HepG2 (cell line): ENCODE data around the gene HRH3. TPM values are rescaled to one million over a fixed set of nuclear protein-coding genes. Genes with fewer than 3 reads are reported as not detected.

Experiments used
- ARHGAP35 ChIP-seq: sonication (generic); formaldehyde crosslinking; IDR thresholded peaks from 2 replicates; pipeline ENCODE4 v1.9.0; 2022; ENCODE audit warnings: mild to moderate bottlenecking, inconsistent platforms, moderate library complexity, missing genetic modification reagents, borderline replicate concordance
- CEBPB ChIP-seq: IDR thresholded peaks from 2 replicates; pipeline ENCODE4 v1.6.1; 2011; ENCODE audit warnings: low read depth, low read length, improper control_type of control experiment, borderline replicate concordance
- CENPBD1 ChIP-seq: sonication (generic); formaldehyde crosslinking; IDR thresholded peaks from 2 replicates; pipeline ENCODE4 v1.8.0; 2022; ENCODE audit warnings: missing genetic modification reagents, low read depth, mild to moderate bottlenecking, borderline replicate concordance
- GMEB1 ChIP-seq: sonication (generic); formaldehyde crosslinking; IDR thresholded peaks from 2 replicates; pipeline ENCODE4 v1.5.1; 2020; ENCODE audit warnings: missing genetic modification reagents, mild to moderate bottlenecking, borderline replicate concordance
- HNF4A ChIP-seq: sonication (generic); formaldehyde crosslinking; IDR thresholded peaks from 2 replicates; pipeline ENCODE4 v1.4.0; 2020; ENCODE audit warnings: missing genetic modification reagents
- HNRNPK ChIP-seq: fragments of 200-400 bp; formaldehyde crosslinking; IDR thresholded peaks from 2 replicates; pipeline ENCODE4 v1.6.1; 2018; ENCODE audit warnings: low read length, low read depth, moderate library complexity, mild to moderate bottlenecking; ENCODE audit not compliant: poor library complexity, severe bottlenecking
- JUN ChIP-seq: sonication (generic); formaldehyde crosslinking; IDR thresholded peaks from 2 replicates; pipeline ENCODE4 v1.4.0; 2020; ENCODE audit warnings: mild to moderate bottlenecking, missing genetic modification reagents
- MAF1 ChIP-seq: sonication (generic); formaldehyde crosslinking; IDR thresholded peaks from 2 replicates; pipeline ENCODE4 v1.5.0; 2020; ENCODE audit warnings: missing genetic modification reagents, borderline replicate concordance
- MAX ChIP-seq: IDR thresholded peaks from 2 replicates; pipeline ENCODE4 v1.6.1; 2012; ENCODE audit warnings: inconsistent platforms
- NFAT5 ChIP-seq: sonication (generic); formaldehyde crosslinking; IDR thresholded peaks from 2 replicates; pipeline ENCODE4 v1.4.0; 2020; ENCODE audit warnings: missing genetic modification reagents
- NKX3-1 ChIP-seq: sonication (generic); formaldehyde crosslinking; IDR thresholded peaks from 2 replicates; pipeline ENCODE4 v1.5.0; 2020; ENCODE audit warnings: missing genetic modification reagents
- PLSCR1 ChIP-seq: sonication (generic); formaldehyde crosslinking; IDR thresholded peaks from 2 replicates; pipeline ENCODE4 v1.5.0; 2020; ENCODE audit warnings: missing genetic modification reagents, mild to moderate bottlenecking, borderline replicate concordance
- ZBTB10 ChIP-seq: sonication (generic); formaldehyde crosslinking; IDR thresholded peaks from 2 replicates; pipeline ENCODE4 v1.4.0; 2020; ENCODE audit warnings: missing genetic modification reagents, borderline replicate concordance
- ZNF343 ChIP-seq: sonication (generic); formaldehyde crosslinking; IDR thresholded peaks from 2 replicates; pipeline ENCODE4 v1.4.0; 2020; ENCODE audit warnings: mild to moderate bottlenecking, missing genetic modification reagents
- ZNF776 ChIP-seq: sonication (generic); formaldehyde crosslinking; IDR thresholded peaks from 2 replicates; pipeline ENCODE4 v1.4.0; 2020; ENCODE audit warnings: mild to moderate bottlenecking, missing genetic modification reagents
- ZNF788 ChIP-seq: sonication (generic); formaldehyde crosslinking; IDR thresholded peaks from 2 replicates; pipeline ENCODE4 v1.5.0; 2020; ENCODE audit warnings: mild to moderate bottlenecking, missing genetic modification reagents, borderline replicate concordance
- polyA plus RNA-seq, 8 experiments: library from polyadenylated mRNA; depleted of rRNA in 3 of 8; stranded (reverse) in 7 of 8; unstranded in 1 of 8; fragments of >200 nt; fragmentation: Illumina TruSeq in 4 of 8; extraction: Trizol in 4 of 8; gene quantifications; 2 replicates each; pipeline versions ENCODE4 v1.2.1 to v1.2.3, GENCODE V29; 2011 to 2016; ENCODE audit warnings: low read depth in 4 of 8, missing spikeins in 1 of 8, mixed read lengths in 1 of 8; ENCODE audit not compliant: insufficient read depth in 1 of 8
- total RNA-seq, 5 experiments: library from RNA; depleted of rRNA; stranded (reverse); fragments of >200 nt; fragmentation: Illumina TruSeq; extraction: Trizol; gene quantifications; 2 replicates each; pipeline ENCODE4 v1.2.3, GENCODE V29; 2016; ENCODE audit warnings: low read depth in 1 of 5

HRH3 gene
- total and polyA plus RNA-seq, 2 of the 13 experiments (the other 11 are each of a cell fraction or from before 2014, with no cell fraction given) = 0.18 TPM; not detected in 1

GRCh38 chr20:62239278-62239879, 19.3 kb upstream of the HRH3 start (continued):
- no peak; the same call in 1 of the 2 replicates for TF ChIP-seq NFAT5 (CRISPR knock-in tag)
- TF ChIP-seq NKX3-1 (CRISPR knock-in tag) = no peak
- TF ChIP-seq MAX = peak; percentile 78
- TF ChIP-seq GMEB1 (CRISPR knock-in tag) = no peak
- TF ChIP-seq ZNF343 (CRISPR knock-in tag) = no peak
- TF ChIP-seq ZNF788 (CRISPR knock-in tag) = peak; percentile 70; the same call in 1 of the 2 replicates
- TF ChIP-seq JUN (CRISPR knock-in tag) = no peak
- no peak for TF ChIP-seq CENPBD1 (CRISPR knock-in tag)
- no peak for TF ChIP-seq PLSCR1 (CRISPR knock-in tag)
- TF ChIP-seq HNF4A (CRISPR knock-in tag) = no peak
- peak; percentile 55; the same call in 1 of the 2 replicates for TF ChIP-seq ZBTB10 (CRISPR knock-in tag)
- TF ChIP-seq ZNF776 (CRISPR knock-in tag) = no peak
- TF ChIP-seq CEBPB = no peak
- TF ChIP-seq ARHGAP35 (CRISPR knock-in tag) = no peak
- no peak for TF ChIP-seq MAF1 (CRISPR knock-in tag)
- TF ChIP-seq HNRNPK = no peak
